CD14-positive monocyte (primary cell): ENCODE measurements around the gene STK36. TPM values are rescaled to one million over a fixed set of nuclear protein-coding genes. Genes with fewer than 3 reads are reported as not detected.

Source experiments
- DNase-seq, 3 donors: peaks; one replicate each; pipeline ENCODE4 v3.0.0-alpha.2; 2011 to 2022
- H2AFZ ChIP-seq: 2 replicates; pipeline ENCODE4 v1.6.0; 2012; ENCODE audit warnings: mild to moderate bottlenecking, low read depth, low read length, inconsistent platforms; ENCODE audit not compliant: insufficient read depth, poor library complexity, severe bottlenecking
- H3K27ac ChIP-seq, 2 donors: 1 replicate in 1 of 2; 2 replicates in 1 of 2; pipeline ENCODE4 v1.5.1; 2012 to 2013; ENCODE audit warnings: low read length in 2 of 2, control low read depth in 1 of 2, inconsistent platforms in 1 of 2, low read depth in 1 of 2, mild to moderate bottlenecking in 1 of 2
- H3K27me3 ChIP-seq, 2 donors: one replicate each; pipeline versions ENCODE4 v1.6.0 to v1.6.1; 2011 to 2013; ENCODE audit warnings: low read length in 2 of 2; ENCODE audit not compliant: control insufficient read depth in 2 of 2, insufficient read depth in 2 of 2
- H3K36me3 ChIP-seq, 2 donors: replicated peaks in 1 of 2; 1 replicate in 1 of 2; 2 replicates in 1 of 2; pipeline versions ENCODE4 v1.5.1 to v1.6.1; 2012 to 2013; ENCODE audit warnings: low read length in 2 of 2, control low read depth in 1 of 2, inconsistent platforms in 1 of 2, mild to moderate bottlenecking in 1 of 2; ENCODE audit not compliant: insufficient read depth in 2 of 2, control insufficient read depth in 1 of 2
- H3K4me1 ChIP-seq, 2 donors: 1 replicate in 1 of 2; 2 replicates in 1 of 2; pipeline versions ENCODE4 v1.5.1 to v1.6.1; 2012 to 2013; ENCODE audit warnings: low read length in 2 of 2, control low read depth in 1 of 2, inconsistent platforms in 1 of 2, mild to moderate bottlenecking in 1 of 2, moderate library complexity in 1 of 2; ENCODE audit not compliant: insufficient read depth in 2 of 2, control insufficient read depth in 1 of 2
- H3K4me2 ChIP-seq: replicated peaks from 2 replicates; pipeline ENCODE3; 2012; ENCODE audit warnings: low read length, moderate library complexity, mild to moderate bottlenecking; ENCODE audit not compliant: poor library complexity, severe bottlenecking; ENCODE audit errors: extremely low read depth
- H3K4me3 ChIP-seq, 3 experiments: fragments of 200-600 bp in 1 of 3; sonication (generic) in 1 of 3; replicated peaks in 1 of 3; 1 replicate in 2 of 3; 2 replicates in 1 of 3; pipeline ENCODE4 v1.5.1; 2011 to 2013; ENCODE audit warnings: low read length in 3 of 3, mild to moderate bottlenecking in 3 of 3, control low read depth in 2 of 3, low read depth in 2 of 3, inconsistent platforms in 1 of 3, moderate library complexity in 1 of 3
- H3K79me2 ChIP-seq: 2 replicates; pipeline ENCODE4 v1.6.0; 2012; ENCODE audit warnings: mild to moderate bottlenecking, control low read depth, inconsistent platforms, low read length, moderate library complexity; ENCODE audit not compliant: insufficient read depth
- H3K9ac ChIP-seq: 2 replicates; pipeline ENCODE4 v1.6.0; 2017; ENCODE audit warnings: low read length, mild to moderate bottlenecking; ENCODE audit not compliant: insufficient read depth, poor library complexity, severe bottlenecking
- H3K9me3 ChIP-seq, 2 donors: replicated peaks in 1 of 2; 1 replicate in 1 of 2; 2 replicates in 1 of 2; pipeline versions ENCODE4 v1.5.1 to v1.6.1; 2012 to 2013; ENCODE audit warnings: low read length in 2 of 2, control low read depth in 1 of 2; ENCODE audit not compliant: control insufficient read depth in 1 of 2, insufficient read depth in 1 of 2
- H4K20me1 ChIP-seq: 2 replicates; pipeline ENCODE4 v1.6.0; 2012; ENCODE audit warnings: mild to moderate bottlenecking, low read length, control low read depth, moderate library complexity; ENCODE audit not compliant: insufficient read depth
- H3K27ac Mint-ChIP-seq, 7 donors: one replicate each; pipeline ENCODE4 v1.8.0; 2020; ENCODE audit warnings: mild to moderate bottlenecking in 7 of 7, mixed read lengths in 7 of 7, moderate library complexity in 6 of 7, inconsistent platforms in 2 of 7
- H3K27me3 Mint-ChIP-seq, 3 donors: one replicate each; pipeline ENCODE4 v1.8.0; 2021 to 2022; ENCODE audit warnings: low read depth in 3 of 3, mild to moderate bottlenecking in 3 of 3, mixed read lengths in 3 of 3, moderate library complexity in 3 of 3, inconsistent platforms in 1 of 3
- H3K36me3 Mint-ChIP-seq, 2 donors: one replicate each; pipeline ENCODE4 v1.8.0; 2020; ENCODE audit warnings: mixed read lengths in 2 of 2, inconsistent platforms in 1 of 2, mild to moderate bottlenecking in 1 of 2
- H3K4me1 Mint-ChIP-seq: one replicate; pipeline ENCODE4 v1.8.0; 2020; ENCODE audit warnings: mild to moderate bottlenecking, mixed read lengths
- H3K4me3 Mint-ChIP-seq, 2 donors: one replicate each; pipeline ENCODE4 v1.8.0; 2020; ENCODE audit warnings: mild to moderate bottlenecking in 2 of 2, mixed read lengths in 2 of 2, moderate library complexity in 1 of 2
- H3K9me3 Mint-ChIP-seq, 7 donors: one replicate each; pipeline ENCODE4 v1.8.0; 2020 to 2022; ENCODE audit warnings: mixed read lengths in 7 of 7, mild to moderate bottlenecking in 6 of 7, moderate library complexity in 6 of 7, inconsistent platforms in 2 of 7
- WGBS: methylation state at CpG from one replicate; pipeline ENCODE4 v1.1.5; 2013; ENCODE audit warnings: missing lambda C conversion rate; ENCODE audit not compliant: insufficient coverage; 5-methylcytosine and 5-hydroxymethylcytosine counted together
- intact Hi-C, 2 donors: fragments of 100-400 bp; cut with micrococcal nuclease; formaldehyde crosslinking; loops; one replicate each; pipeline versions ENCODE4 v1.15.0 to v1.15.1; 2023
- polyA plus RNA-seq, 3 donors: library from polyadenylated mRNA; depleted of rRNA in 1 of 3; unstranded in 2 of 3; stranded (reverse) in 1 of 3; fragments of 300-500 nt in 2 of 3; fragments of >200 nt in 1 of 3; fragmentation: Illumina TruSeq in 2 of 3; gene quantifications; 1 replicate in 2 of 3; 2 replicates in 1 of 3; pipeline ENCODE4 v1.2.3, GENCODE V29; 2012 to 2021
- TF ChIP-seq, protein P1 (sequence below): fragments of 200-600 bp; IDR thresholded peaks from one replicate; pipeline ENCODE4 v1.8.0; 2022; ENCODE audit warnings: antibody characterized with exemption, mild to moderate bottlenecking

The STK36 gene
- polyA plus RNA-seq, 3 donors = 1.3 to 36.2 (median 3.3) TPM

DNA sequence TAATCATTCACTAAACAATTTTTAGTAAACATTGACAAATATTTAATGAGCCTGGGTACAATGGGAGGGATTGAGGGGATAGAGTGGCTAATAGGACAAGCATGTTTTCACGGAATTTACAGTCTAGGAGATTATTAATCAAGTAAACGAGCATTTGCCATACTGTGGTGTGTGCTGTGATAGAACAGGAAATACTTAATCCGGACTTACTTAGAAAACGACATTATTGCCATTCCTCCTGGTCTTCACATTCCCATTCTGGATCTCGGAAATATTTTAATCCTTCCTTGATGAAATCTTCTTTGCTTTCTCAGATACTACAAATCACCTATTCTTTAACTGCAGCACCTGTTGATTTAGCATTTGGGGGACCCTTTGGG lies 39.7 kb downstream of the STK36 start:
- 17% methylated on average over 3 of the region's 5 CpGs for WGBS
- TF ChIP-seq, protein P1, sequence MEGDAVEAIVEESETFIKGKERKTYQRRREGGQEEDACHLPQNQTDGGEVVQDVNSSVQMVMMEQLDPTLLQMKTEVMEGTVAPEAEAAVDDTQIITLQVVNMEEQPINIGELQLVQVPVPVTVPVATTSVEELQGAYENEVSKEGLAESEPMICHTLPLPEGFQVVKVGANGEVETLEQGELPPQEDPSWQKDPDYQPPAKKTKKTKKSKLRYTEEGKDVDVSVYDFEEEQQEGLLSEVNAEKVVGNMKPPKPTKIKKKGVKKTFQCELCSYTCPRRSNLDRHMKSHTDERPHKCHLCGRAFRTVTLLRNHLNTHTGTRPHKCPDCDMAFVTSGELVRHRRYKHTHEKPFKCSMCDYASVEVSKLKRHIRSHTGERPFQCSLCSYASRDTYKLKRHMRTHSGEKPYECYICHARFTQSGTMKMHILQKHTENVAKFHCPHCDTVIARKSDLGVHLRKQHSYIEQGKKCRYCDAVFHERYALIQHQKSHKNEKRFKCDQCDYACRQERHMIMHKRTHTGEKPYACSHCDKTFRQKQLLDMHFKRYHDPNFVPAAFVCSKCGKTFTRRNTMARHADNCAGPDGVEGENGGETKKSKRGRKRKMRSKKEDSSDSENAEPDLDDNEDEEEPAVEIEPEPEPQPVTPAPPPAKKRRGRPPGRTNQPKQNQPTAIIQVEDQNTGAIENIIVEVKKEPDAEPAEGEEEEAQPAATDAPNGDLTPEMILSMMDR = no peak
- H3K9me3 Mint-ChIP-seq = peaks cover 0 to 3% (median 0%) of the 10 kb centered on the region in 7 donors

DNA sequence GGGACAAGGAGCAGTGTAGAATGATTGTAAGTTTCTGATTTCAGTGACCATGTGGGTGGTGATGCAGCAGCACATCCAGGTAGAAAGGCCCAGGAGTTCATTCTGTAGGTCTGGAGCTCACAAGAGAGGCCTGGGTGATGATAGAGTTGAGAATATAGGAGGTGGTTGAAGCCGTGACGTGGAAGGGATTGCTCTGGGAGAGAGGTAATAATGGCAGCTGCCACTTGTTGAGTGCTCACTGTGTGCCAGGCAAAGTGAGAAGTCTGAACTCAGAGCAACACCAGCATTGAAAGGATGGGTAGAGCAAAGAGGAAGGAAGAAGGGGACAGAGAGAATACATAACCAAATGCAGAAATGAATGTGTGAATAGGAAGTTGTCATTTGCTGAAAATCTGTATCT lies 42.0 kb downstream of the STK36 start:
- Mint-ChIP-seq H3K27me3 (peaks cover 0 to 4% (median 0%) of the 10 kb centered on the region in 3 donors), H3K9me3 (no peaks in the 10 kb centered on the region), H3K36me3 (peaks cover 17 to 27% of the 10 kb centered on the region in 2 donors), H3K27ac (peak overlapping the region; percentile 72 to 90 (median 84)), H3K4me3 (peak overlapping the region in 1 of 2 donors; percentile 54), H3K4me1 (peaks cover 63% of the 10 kb centered on the region)
- Histone ChIP-seq H3K4me2 (peak overlapping the region; percentile 38), H2AFZ (no peak overlapping the region), H3K79me2 (peaks cover 74% of the 10 kb centered on the region), H3K9me3 (no peaks in the 10 kb centered on the region), H4K20me1 (peaks cover 6% of the 10 kb centered on the region), H3K4me1 (peaks cover 69 to 79% of the 10 kb centered on the region in 2 donors), H3K27me3 (no peaks in the 10 kb centered on the region), H3K27ac (peak overlapping the region; percentile 48 to 75), H3K36me3 (peaks cover 2 to 20% of the 10 kb centered on the region in 2 donors), H3K9ac (no peak overlapping the region), H3K4me3 (peak overlapping the region in 1 of 3 experiments; percentile 31)
- WGBS = 64% methylated on average over 2 of the region's 2 CpGs
- intact Hi-C loops = loop anchor here (5.0 kb wide), 1 partner anchor 133 kb away; no protein-coding TSS in a partner anchor
- DNase-seq = peak in 2 of 3 donors; percentile 39 to 51
- TF ChIP-seq, protein P1 = no peak

More for the DNA sequence above, 39.7 kb downstream of the STK36 start:
- peaks cover 0 to 10% of the 10 kb centered on the region in 2 donors for H3K36me3 ChIP-seq
- H3K4me3 ChIP-seq = peak overlapping the region; percentile 66 to 87 (median 85)
- no peaks in the 10 kb centered on the region for H3K27me3 ChIP-seq
- intact Hi-C loops = loop anchor here (2.0 to 5.0 kb wide), 2 partner anchors 15 to 136 kb away; no protein-coding TSS in a partner anchor
- H3K9ac ChIP-seq = peak overlapping the region; percentile 77
- no peaks in the 10 kb centered on the region for H3K9me3 ChIP-seq
- H3K4me2 ChIP-seq = peak overlapping the region; percentile 86
- H3K4me3 Mint-ChIP-seq = peak overlapping the region; percentile 89 to 93
- H3K4me1 Mint-ChIP-seq = peaks cover 43% of the 10 kb centered on the region
- peak overlapping the region; percentile 88 to 98 for H3K27ac ChIP-seq
- no peak for DNase-seq
- peaks cover 5 to 8% of the 10 kb centered on the region in 2 donors for H3K36me3 Mint-ChIP-seq
- peak overlapping the region; percentile 83 for H2AFZ ChIP-seq
- peak overlapping the region; percentile 93 to 98 (median 96) for H3K27ac Mint-ChIP-seq
- H3K27me3 Mint-ChIP-seq = peaks cover 0 to 4% (median 4%) of the 10 kb centered on the region in 3 donors
- H3K4me1 ChIP-seq = peaks cover 55 to 61% of the 10 kb centered on the region in 2 donors
- H4K20me1 ChIP-seq = no peaks in the 10 kb centered on the region
- H3K79me2 ChIP-seq = peaks cover 50% of the 10 kb centered on the region
